GM18907 (cell line): Measurements from ENCODE around the gene CACNA1C.

ENCODE experiments used
- ATAC-seq: cut with Tn5 transposase; IDR thresholded peaks from one replicate; pipeline ENCODE4 v1.9.1; 2021; ENCODE audit warnings: mild to moderate bottlenecking, moderate library complexity; ENCODE audit not compliant: unreplicated experiment

The CACNA1C gene

DNA sequence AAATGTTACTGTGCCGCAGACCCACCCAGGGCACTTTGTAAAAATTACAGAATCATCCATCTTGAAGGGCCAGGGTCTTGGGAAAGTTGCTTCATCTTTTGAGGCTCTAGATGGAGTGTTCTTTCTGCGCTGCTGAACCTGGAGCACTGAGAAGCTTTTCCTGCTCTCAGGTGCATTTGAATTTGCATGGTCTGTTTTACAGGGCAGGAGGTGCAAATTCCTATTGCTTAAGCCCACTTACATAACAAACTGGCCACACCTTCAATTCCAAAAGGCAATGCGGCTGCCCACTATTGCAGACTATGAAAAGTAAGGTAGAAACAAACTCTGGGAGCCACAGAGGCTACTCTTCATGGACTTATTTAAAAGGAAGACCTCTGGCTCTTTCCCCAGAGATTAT lies 254.8 kb downstream of the CACNA1C start:
- ATAC-seq, result no peak

DNA sequence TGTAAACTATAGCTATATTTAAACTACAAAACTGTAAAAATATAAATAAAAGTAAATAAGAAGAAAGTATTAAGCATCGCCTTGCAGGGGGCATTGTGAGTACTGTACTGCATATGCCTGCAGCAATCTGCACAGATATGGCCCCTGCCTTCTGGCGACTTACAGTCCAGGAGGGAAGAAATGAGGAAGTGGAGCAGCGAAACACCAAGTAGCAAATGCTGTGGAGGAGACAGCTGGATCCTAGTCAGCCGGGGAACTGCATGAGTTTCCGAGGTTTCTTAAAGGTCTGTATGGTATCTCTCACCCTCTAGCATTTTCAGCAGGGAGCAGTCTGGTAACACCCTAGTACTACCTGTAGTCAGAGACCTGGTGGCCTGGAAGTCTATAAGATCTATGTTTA lies 256.9 kb downstream of the CACNA1C start:
- ATAC-seq, result no peak

DNA sequence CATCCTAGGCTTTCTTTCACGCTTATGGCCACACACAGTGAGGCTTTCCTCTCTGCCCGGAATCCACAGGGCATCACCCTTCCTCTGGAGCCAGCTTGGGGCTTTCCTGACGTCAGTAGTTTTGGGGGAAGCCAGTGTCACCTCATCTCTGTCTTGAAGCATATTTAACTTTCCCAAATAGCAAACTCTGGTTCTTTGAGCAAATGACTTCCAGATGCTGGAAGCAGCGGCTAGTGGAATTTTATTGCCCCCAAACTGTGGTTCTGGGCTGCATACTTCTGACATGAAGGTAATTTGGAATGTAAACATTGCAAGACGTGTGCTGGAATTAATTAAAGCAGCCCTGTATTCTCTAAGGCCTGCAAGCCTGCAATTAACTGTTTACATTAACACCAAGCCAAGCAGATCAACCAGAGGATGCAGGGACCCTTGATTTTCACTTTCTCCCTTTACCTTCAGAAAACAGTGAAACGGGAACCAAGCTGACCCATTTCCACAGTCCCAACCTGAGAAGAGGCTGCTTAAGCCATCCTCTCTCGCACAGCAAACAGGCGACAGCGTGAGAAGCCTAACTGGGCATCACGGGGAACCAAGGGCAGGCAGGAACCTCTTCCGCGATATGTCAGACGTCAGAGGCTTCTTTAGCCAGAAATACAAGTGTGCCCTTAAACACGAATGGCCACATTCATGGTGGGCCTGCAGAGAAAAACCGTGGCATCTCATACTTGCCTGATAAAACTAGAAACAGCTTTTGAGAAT lies 258.4 kb downstream of the CACNA1C start:
- no peak for ATAC-seq

DNA sequence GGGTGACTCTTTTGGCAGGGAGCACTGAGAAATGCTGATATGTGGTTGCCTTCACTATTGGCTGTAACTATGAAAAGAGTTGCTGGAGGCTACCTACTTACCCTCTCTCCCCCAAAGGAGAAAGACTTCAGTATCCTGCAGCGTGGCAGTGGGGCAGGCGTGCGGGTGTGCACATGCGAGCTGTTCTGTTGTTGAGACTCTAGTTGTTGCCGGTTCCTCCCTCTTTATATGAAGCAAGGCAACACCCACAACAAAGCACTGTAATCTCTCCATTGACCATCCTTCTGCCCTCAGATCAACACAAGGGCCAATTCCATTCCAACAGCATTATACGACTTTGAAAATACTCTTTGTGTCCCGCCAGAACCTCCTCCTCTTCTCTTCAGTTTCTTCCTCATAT lies 259.4 kb downstream of the CACNA1C start:
- no peak for ATAC-seq

DNA sequence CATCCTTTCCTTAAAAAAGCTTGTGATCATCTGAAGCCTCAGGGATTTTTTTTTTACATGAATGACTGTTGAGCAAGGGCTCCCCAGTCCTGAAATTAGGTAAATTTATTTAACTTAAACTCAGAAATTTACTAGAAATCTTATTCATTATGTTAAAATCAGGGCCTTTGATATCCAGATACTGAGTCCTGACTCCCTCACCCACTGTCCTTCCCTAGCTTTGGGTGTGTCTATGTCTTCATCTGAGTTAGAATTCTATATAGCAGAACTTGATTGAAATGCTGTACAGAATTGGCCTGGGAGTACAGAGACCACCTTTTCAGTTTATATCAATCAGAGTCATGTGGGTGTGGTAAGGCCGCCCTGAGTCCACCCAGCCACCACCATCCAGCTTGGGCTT lies 260.0 kb downstream of the CACNA1C start:
- no peak for ATAC-seq

DNA sequence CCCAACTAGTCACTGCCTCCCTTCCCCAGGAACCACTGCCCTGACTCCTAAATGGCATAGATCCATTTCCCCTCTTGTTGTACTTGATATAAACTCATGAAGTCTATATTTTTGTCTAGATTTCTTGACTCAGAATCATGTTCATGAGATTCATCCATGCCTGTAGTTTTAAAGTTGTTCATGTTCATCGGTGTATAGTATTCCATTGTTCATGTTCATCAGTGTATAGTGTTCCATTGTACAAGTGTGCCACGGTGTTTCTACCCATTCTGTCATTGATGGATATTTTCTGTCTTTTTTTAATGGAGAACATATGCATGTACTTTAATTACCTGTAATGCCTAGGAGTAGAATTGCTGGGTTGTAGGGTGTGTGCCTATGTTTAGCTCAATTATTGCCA lies 261.7 kb downstream of the CACNA1C start:
- ATAC-seq, result no peak

DNA sequence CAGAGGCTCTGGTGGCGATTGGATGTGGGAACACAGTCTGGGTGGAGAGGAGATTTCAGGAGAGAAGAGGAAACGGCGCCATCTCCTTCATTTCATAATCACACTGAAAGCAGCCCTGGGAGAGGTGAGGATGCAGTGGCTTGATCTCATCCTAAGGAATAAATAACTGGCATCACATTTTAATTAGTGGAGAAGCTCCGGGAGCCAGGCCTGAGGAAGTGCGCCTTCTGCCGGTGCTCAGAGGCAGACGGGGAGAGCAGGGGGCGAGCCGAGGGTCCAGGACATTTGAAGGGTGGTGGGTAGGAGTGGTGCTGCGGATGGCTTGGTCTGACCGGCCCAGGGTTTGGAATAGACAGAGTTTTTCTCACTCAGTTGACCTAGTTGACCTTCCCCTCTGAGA lies 265.0 kb downstream of the CACNA1C start:
- ATAC-seq, result no peak

DNA sequence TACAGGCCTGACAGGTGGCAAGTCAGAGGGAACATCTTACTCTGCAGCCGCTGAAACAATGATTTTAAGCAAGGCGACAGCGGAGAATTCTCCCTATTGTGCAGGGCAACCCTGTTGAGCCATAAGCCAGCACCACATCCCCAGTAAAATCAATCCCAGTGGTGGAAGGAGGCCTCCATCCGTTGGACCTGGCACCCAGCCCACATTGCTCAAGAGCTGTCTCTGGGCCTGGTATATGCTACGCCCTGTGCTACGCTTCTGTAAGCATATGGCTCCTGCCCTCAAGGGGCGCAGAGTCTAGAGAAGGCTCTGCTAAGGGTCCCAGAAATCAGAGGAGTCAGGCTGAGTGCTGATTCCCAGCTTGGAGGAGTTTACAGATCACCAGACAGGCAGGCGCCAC lies 265.5 kb downstream of the CACNA1C start:
- no peak for ATAC-seq

DNA sequence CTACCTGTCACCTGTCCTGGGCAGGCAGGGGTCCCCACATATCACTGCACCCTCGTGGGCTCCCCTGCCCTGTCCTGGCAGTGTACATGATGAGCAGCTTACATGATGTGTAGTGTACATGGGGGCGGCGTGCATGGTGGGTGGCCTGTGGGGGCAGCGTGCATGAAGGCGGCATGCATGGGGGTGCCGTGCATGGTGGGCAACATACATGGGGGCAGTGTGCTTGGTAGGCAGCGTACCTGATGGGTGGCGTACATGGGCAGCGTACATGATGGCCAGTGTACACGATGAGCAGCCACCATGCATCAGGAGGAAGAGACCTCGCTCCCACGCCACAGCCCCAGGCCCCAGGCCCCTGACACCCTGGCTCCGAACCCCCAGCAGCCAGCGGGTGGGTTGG lies 266.3 kb downstream of the CACNA1C start:
- no peak for ATAC-seq

DNA sequence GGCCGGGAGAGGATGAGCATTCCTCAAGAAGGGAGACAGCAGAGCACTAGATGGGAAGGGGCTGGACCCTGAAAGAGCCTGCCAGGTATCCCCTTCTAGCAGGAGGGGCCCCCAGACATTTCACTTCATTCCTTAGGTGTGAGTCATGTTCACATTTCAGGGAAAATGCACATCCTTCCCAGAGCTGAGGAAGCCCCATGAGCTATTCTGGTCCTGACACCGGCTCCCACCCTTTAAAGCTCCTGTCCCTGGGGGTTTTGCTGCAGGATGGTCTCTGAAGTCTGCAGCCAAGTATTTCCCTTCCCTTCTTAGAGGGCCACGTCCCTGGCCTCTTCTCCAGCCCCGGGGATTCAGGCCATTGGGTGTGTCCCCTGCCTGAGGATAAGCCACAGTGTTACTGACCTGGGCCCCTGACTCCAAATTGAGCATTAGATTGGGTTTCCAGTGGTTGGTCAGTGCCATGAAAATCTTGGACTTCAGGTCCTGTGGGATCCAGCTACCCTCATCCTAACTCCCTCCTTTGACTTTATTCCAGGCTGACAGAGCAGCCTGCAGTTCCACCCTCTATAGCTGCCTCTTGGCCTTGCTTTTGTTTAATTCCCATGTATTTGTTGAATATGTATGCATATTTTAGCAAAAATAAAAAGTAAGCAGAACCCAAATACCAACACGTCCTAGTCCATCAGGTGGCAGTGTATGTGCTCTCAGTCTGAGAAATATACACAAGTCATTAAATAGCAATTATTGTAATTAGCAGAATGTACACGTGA lies 267.1 kb downstream of the CACNA1C start:
- ATAC-seq, result no peak

DNA sequence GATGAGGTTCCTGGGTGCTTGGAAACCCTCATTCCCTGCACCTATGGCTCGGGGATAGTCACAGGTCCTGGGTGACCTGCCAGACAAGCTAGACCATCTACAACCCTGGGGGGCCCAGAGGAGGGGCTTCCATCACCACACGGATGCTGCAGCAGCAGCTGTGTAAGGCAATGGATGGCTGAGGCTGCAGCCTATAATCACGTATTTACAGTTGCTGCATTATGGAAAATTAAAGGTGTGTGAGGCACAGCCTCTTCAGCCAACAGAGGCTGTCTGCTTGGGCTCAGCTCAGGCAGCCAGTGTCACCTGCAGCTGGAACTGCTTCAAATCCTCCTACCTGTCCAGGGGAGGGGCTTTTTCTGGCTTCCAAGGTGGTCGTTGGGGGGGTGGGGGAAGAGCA lies 268.1 kb downstream of the CACNA1C start:
- ATAC-seq, result no peak

DNA sequence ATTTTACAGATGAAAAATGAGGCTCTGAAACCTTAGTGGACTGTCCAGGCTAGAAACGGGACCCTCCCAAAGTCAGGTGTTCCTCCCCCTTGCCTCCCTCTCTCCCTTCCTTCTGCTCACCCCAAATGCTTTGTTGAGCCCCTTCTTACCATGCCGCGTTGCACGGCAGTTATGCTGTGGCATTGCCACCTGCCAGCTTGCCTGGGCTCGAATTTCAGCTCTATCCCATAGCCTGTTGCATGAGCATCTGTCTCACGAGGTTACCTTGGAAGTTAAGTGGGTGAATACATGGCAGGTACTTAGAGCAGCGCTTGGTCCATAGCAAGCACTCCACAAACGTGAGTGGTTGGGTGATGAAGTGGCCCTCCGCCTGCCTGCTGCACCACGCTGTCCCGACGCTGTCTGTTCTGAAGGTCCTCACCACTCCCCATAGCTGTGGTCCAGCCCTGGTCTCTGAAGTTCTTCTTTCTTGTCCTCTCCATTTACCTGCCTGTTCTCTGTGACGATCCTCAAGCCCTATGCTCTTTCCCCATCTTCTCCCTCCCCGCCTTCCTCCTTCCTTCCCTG lies 269.9 kb downstream of the CACNA1C start:
- no peak for ATAC-seq

DNA sequence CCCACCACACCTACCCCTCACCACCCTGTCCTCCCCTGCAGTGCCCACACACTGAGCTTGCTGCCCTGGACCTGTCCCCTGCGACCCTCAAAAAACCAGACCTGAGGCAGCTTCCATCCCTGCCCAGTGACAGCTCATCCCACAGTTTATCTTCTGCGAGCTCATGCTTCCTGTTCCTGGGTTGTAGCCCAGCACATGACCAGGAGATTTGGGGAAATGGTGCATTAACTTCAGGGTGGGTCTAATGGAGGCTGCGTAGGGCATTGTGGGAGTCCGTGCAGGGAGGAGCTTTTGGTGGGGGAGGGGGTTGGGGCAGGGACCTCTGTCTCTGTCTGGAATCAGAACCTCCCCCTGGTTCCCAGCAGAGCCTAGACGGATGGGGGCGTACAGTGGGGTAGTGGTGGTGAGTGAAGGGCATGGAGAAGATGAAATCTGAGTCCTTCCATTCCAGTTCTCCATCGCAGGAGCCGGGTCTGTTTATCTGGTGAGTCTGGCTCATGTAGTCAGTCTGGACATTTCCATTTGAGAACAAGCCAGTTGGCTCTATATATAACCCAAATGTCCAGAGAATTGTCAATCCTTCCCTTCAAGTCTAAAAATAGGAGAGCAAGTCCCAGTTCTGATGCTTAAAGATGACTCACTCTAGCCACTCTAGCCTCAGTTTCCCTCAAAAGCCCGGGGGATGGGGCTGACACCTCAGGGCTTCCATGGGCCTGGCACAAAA lies 270.9 kb downstream of the CACNA1C start:
- ATAC-seq, result no peak

DNA sequence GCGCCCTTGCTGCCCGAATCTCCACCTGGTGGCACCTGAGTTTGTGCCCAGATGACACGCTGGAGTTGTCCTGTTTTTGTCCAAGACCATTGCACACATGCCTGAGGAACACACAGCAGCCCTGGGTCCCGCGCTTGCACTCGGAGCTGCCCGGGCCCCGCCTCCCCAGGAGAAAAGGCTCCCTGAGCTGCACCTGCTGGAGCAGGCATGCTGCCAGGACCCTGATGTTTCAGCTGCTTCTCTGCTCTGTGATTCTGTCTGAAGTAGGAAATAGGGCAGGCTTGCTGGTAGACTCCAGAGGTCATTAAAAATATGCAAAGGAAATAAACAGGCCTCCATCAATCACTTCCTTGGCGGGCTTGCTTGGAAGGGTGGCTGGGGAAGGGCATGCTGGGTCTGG lies 271.6 kb downstream of the CACNA1C start:
- ATAC-seq, result no peak

DNA sequence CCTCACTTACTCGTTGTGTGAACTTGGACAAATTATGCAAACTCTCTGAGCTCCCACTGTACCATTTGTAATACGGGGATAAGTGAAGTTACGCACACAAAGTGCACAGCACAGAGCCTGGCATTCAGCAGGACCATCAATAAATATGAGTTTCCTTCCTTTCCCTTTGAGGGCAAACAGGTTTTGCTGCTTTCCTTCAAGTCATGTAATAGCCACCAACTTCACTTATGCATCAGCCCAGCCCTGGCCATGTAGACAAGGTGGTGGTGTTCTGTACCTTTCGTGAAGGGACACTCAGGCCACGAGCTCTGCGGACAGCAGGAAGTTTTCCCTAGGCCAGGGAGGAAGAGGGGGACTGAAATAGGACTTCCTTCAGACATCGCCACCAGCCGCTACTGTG lies 272.7 kb downstream of the CACNA1C start:
- no peak for ATAC-seq

DNA sequence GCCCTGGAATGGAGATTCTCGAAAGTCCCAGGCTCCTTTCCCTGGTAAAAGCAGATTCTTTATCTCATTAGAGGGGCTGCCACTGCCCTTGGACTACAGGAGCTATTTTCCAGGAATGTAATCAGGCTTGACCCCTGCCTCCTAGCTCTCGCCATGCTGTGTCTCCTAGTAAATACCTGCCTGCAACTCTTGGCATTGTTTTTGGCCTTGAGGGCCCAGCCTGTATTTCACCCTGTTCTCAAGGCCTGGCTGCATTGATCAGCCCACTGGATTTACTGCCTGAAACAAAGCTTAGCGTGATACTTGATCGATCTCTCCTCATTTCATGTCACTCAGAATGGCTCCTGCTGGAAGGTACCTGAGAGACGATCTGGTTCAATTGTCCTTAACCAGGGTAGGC lies 273.7 kb downstream of the CACNA1C start:
- no peak for ATAC-seq

DNA sequence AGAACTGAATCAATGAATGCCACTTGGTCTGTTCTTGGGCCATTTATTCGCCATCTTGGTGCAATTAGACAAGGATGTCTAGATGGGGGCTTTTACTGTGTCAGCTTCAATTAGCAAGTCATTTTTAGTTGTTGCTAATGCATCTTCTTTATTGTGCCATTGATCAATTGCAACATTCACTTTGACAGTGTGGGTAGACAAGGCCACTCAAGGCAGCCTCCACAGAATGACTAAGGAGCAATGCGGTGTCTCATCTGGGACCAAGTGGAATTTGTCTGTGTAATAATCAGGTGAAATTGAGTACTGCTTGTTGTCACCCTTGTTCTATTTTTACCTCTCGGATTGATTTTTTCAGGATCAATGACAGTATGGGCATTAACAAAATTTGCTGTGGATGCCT lies 275.9 kb downstream of the CACNA1C start:
- ATAC-seq, result no peak

DNA sequence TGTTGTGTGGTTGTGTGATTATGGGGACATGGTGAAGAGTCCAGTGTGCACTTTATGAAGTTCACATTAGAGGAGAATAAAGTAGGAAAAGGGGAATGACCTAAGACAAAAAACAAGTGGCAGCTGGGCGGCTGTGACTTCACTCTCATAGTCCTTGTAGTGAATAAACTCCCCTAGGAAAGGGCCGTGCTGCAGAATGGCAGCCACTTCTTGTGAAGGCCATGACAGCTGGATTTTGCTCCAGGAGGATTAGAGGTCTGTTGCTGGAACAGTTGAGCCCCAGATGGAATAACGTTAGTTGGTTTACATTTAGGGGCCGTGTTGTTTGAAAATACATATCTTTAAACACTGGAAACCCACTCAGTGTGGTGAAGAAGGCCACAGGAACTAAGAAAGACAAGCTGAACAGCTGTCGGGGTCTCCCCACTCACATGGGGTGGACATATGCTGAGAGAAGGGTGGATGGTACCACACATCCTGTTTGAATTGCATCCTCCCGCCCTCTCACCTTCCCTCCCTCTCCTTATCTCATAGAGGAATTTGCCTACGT lies 276.9 kb downstream of the CACNA1C start:
- no peak for ATAC-seq

DNA sequence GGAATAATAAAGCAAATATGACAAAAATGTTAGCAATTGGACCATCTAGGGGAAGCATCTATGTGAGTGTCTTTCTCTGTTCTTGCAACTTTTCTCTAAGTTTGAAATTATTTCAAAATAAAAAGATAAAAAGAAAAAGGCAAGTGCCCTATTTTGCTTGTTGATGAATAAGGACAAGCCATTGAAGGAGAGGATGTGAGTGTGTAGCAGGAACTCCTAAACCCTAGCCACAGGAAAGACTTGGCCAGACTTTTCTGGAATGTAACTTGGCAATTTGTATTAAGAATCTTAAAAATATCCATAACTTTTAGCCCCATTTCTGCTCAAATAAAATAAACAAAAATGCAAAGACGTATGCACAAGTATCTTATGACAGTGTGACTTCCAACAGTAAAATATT lies 279.4 kb downstream of the CACNA1C start:
- no peak for ATAC-seq

DNA sequence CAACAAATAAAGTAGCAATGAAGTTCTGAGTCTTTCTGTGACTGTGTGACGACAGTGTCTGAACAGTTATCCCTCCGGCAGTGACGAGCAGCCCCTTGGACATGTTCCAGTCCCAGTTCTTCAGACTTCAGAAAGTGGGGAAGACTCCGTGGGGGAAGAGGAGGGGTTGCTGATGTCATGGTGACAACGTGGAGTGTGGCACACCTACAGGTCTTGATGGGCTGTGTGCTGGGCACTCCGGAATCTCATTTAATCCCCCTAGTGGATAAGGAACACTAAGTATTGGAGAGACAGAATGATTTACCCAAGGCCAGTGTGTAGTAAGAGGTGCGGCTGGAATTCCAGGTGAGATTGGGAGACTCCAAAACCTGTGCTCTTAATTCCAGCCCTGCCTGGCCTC lies 280.2 kb downstream of the CACNA1C start:
- no peak for ATAC-seq

DNA sequence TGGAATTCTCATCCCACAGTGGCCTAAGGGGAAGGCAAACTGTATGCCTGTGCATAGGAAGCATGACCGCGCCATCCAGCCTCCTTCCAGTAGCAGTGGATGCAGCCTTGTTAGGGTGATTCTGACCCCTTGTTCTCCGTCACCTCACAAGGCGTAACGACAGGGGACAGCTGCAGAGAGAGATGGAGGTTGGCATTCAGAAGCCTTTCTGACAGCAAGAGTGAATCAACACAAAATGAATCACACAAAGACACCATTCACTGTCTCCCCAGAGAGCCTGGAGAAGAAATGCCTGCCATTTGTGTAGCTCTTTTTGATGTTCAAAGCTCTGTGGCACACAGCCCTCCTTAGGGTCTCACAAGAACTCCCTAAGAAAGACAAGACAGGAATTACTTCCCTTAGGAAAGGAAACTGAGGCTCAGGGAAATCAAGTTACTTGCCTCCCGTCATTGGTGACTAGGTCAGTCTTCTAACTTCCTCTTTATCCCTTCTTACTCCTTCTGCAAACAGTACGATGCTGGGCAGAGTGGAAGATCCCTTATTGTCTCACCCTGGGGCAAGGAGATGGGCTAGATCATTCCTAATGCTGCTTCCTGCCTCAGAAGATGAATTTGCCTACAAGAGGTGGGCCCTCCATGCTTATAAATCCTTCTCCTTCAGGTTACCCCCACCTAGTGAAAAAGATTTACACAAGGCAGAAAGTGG lies 280.9 kb downstream of the CACNA1C start:
- no peak for ATAC-seq
